ENCODE measurements around the gene LHFPL2.

DNA sequence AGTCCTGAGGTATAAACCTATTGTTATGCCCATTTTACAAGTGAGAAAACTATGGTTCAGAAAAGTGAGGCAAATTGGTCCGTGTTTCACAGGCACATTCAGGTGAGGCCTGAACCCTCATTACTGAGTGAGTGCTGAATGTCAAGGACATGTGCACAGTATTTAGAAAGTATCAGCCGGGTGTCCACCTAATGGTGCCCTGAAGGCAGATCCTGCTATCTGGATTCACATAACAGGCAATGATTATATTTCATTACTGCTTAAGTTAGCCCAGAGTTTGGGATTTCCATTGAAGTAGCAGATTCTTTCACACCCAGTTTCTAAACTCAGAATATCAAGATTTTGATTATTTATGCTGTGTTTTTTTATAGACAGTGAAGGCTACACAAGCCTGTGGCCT lies 142.7 kb downstream of the LHFPL2 start:
- TF ChIP-seq POLR2A (IDR thresholded peaks at IDR 0.05) (no peak), POLR2AphosphoS5 (IDR thresholded peaks at IDR 0.05) (no peak)
- TF ChIP-seq, protein P1, sequence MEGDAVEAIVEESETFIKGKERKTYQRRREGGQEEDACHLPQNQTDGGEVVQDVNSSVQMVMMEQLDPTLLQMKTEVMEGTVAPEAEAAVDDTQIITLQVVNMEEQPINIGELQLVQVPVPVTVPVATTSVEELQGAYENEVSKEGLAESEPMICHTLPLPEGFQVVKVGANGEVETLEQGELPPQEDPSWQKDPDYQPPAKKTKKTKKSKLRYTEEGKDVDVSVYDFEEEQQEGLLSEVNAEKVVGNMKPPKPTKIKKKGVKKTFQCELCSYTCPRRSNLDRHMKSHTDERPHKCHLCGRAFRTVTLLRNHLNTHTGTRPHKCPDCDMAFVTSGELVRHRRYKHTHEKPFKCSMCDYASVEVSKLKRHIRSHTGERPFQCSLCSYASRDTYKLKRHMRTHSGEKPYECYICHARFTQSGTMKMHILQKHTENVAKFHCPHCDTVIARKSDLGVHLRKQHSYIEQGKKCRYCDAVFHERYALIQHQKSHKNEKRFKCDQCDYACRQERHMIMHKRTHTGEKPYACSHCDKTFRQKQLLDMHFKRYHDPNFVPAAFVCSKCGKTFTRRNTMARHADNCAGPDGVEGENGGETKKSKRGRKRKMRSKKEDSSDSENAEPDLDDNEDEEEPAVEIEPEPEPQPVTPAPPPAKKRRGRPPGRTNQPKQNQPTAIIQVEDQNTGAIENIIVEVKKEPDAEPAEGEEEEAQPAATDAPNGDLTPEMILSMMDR (IDR thresholded peaks at IDR 0.05) = no peak

Data from prostate gland (tissue), 2 donors.